H1 (cell line): Measurements from ENCODE around the gene ABCA2. TPM values are rescaled to one million over a fixed set of nuclear protein-coding genes. Genes with fewer than 3 reads are reported as not detected.

Source experiments
- CTCF ChIA-PET: fragments of 300-600 bp; sonication (Branson Sonifier 250); formaldehyde crosslinking; loops from one replicate; lab custom pipeline; 2021; ENCODE audit not compliant: partially characterized antibody; lab: Charles Lee
- POLR2A ChIA-PET: fragments of 300-600 bp; sonication (Branson Sonifier 250); formaldehyde crosslinking; loops from one replicate; lab custom pipeline; 2021; ENCODE audit warnings: inconsistent platforms; ENCODE audit not compliant: partially characterized antibody; lab: Charles Lee
- DNase-seq, 2 experiments: peaks; one replicate each; pipeline versions ENCODE4 v3.0.0 to v3.0.0-alpha.2; 2010 to 2022; ENCODE audit warnings: low spot score in 2 of 2, low read depth in 1 of 2, mixed read lengths in 1 of 2
- FAIRE-seq: peaks from 2 replicates; lab custom pipeline; 2011; peaks lifted over from hg19 to GRCh38; lab: Jason Lieb, UNC
- H2AFZ ChIP-seq: 2 replicates; pipeline ENCODE4 v1.8.1; 2012; ENCODE audit warnings: low read length, inconsistent platforms
- H2AK5ac ChIP-seq: 2 replicates; pipeline ENCODE4 v1.6.1; 2013; ENCODE audit warnings: low read depth, low read length
- H2BK120ac ChIP-seq: replicated peaks from 2 replicates; pipeline ENCODE3; 2013; ENCODE audit warnings: low read depth, low read length, inconsistent platforms
- H2BK12ac ChIP-seq: 2 replicates; pipeline ENCODE4 v1.6.1; 2013; ENCODE audit warnings: low read depth, low read length
- H2BK15ac ChIP-seq: 2 replicates; pipeline ENCODE4 v1.6.1; 2013; ENCODE audit warnings: low read length
- H2BK20ac ChIP-seq: 2 replicates; pipeline ENCODE4 v1.6.1; 2013; ENCODE audit warnings: low read length
- H2BK5ac ChIP-seq: 2 replicates; pipeline ENCODE4 v1.6.1; 2013; ENCODE audit warnings: low read depth, low read length
- H3K14ac ChIP-seq: 2 replicates; pipeline ENCODE4 v1.6.1; 2013; ENCODE audit warnings: inconsistent platforms; ENCODE audit not compliant: insufficient read length
- H3K18ac ChIP-seq: 2 replicates; pipeline ENCODE4 v1.6.1; 2013; ENCODE audit warnings: low read length; ENCODE audit errors: extremely low read depth
- H3K23ac ChIP-seq: 2 replicates; pipeline ENCODE4 v1.6.1; 2013; ENCODE audit warnings: inconsistent platforms; ENCODE audit not compliant: insufficient read length
- H3K23me2 ChIP-seq: 2 replicates; pipeline ENCODE4 v1.6.1; 2013; ENCODE audit warnings: low read depth, low read length
- H3K27ac ChIP-seq: 2 replicates; pipeline ENCODE4 v1.6.1; 2011; ENCODE audit warnings: low read depth, low read length, inconsistent platforms
- H3K27me3 ChIP-seq, 4 experiments: replicated peaks in 1 of 4; 1 replicate in 1 of 4; 2 replicates in 3 of 4; pipeline versions ENCODE4 v1.6.1 to v1.8.1; 2011 to 2013; ENCODE audit warnings: low read length in 3 of 4, mild to moderate bottlenecking in 3 of 4, inconsistent platforms in 2 of 4, mixed read lengths in 2 of 4, moderate library complexity in 1 of 4; ENCODE audit not compliant: control insufficient read depth in 3 of 4, insufficient read depth in 3 of 4; ENCODE audit errors: extremely low read depth in 1 of 4
- H3K36me3 ChIP-seq, 4 experiments: 2 replicates each; pipeline versions ENCODE4 v1.6.1 to v1.8.1; 2011 to 2013; ENCODE audit warnings: mild to moderate bottlenecking in 4 of 4, low read length in 3 of 4, moderate library complexity in 2 of 4, control low read depth in 1 of 4, inconsistent platforms in 1 of 4; ENCODE audit not compliant: insufficient read depth in 4 of 4, control insufficient read depth in 2 of 4
- H3K4ac ChIP-seq: replicated peaks from 2 replicates; pipeline ENCODE3; 2013; ENCODE audit warnings: low read length, low read depth, mixed read lengths, inconsistent platforms; ENCODE audit not compliant: insufficient read length
- H3K4me1 ChIP-seq, 4 experiments: replicated peaks in 1 of 4; 1 replicate in 1 of 4; 2 replicates in 3 of 4; pipeline versions ENCODE4 v1.6.1 to v1.8.1; 2011 to 2013; ENCODE audit warnings: low read length in 3 of 4, inconsistent platforms in 2 of 4, mixed read lengths in 1 of 4; ENCODE audit not compliant: insufficient read depth in 4 of 4, control insufficient read depth in 3 of 4
- H3K4me2 ChIP-seq, 2 experiments: 2 replicates each; pipeline versions ENCODE4 v1.6.1 to v1.8.1; 2011 to 2013; ENCODE audit warnings: low read depth in 2 of 2, low read length in 2 of 2, control low read depth in 1 of 2, inconsistent platforms in 1 of 2, mild to moderate bottlenecking in 1 of 2; ENCODE audit not compliant: insufficient read depth in 1 of 2
- H3K4me3 ChIP-seq, 4 experiments: fragments of 200-600, 300-600 bp in 1 of 4; sonication (generic), shearing (Covaris generic), sonication (Bioruptor Twin) in 1 of 4; 2 replicates each; pipeline versions ENCODE4 v1.5.1 to v1.8.1; 2011 to 2016; ENCODE audit warnings: low read length in 4 of 4, low read depth in 3 of 4, control low read depth in 2 of 4, inconsistent platforms in 2 of 4, mild to moderate bottlenecking in 2 of 4, mixed read lengths in 1 of 4, moderate library complexity in 1 of 4; ENCODE audit not compliant: insufficient read depth in 2 of 4; ENCODE audit errors: extremely low read depth in 1 of 4
- H3K56ac ChIP-seq: replicated peaks from 2 replicates; pipeline ENCODE3; 2013; ENCODE audit warnings: low read depth, mild to moderate bottlenecking, mixed read lengths, low read length, inconsistent platforms; ENCODE audit not compliant: insufficient read length
- H3K79me1 ChIP-seq: 2 replicates; pipeline ENCODE4 v1.6.1; 2013; ENCODE audit warnings: low read depth, low read length, control low read depth
- H3K79me2 ChIP-seq, 2 experiments: 2 replicates each; pipeline versions ENCODE4 v1.6.1 to v1.8.1; 2012 to 2013; ENCODE audit warnings: low read length in 2 of 2, mild to moderate bottlenecking in 2 of 2, inconsistent platforms in 1 of 2; ENCODE audit not compliant: insufficient read depth in 2 of 2, control insufficient read depth in 1 of 2
- H3K9ac ChIP-seq, 4 experiments: replicated peaks in 1 of 4; 1 replicate in 1 of 4; 2 replicates in 3 of 4; pipeline versions ENCODE4 v1.6.1 to v1.8.1; 2011 to 2013; ENCODE audit warnings: low read depth in 3 of 4, low read length in 3 of 4, control low read depth in 2 of 4, mild to moderate bottlenecking in 2 of 4, moderate library complexity in 2 of 4, inconsistent platforms in 1 of 4; ENCODE audit errors: extremely low read depth in 1 of 4
- H3K9me3 ChIP-seq, 2 experiments: 2 replicates each; pipeline versions ENCODE4 v1.6.1 to v1.8.1; 2012 to 2013; ENCODE audit warnings: mild to moderate bottlenecking in 2 of 2, moderate library complexity in 2 of 2, control low read depth in 1 of 2, inconsistent platforms in 1 of 2, low read depth in 1 of 2, low read length in 1 of 2, mixed read lengths in 1 of 2; ENCODE audit not compliant: insufficient read depth in 2 of 2
- H4K20me1 ChIP-seq, 2 experiments: replicated peaks in 1 of 2; 2 replicates each; pipeline versions ENCODE3 to v1.8.1; 2011 to 2013; ENCODE audit warnings: inconsistent platforms in 2 of 2, low read length in 2 of 2, mild to moderate bottlenecking in 1 of 2; ENCODE audit not compliant: insufficient read depth in 2 of 2, control insufficient read depth in 1 of 2
- H4K5ac ChIP-seq: 2 replicates; pipeline ENCODE4 v1.6.1; 2013; ENCODE audit warnings: low read length, low read depth, mixed read lengths, inconsistent platforms; ENCODE audit not compliant: insufficient read length
- H4K8ac ChIP-seq: 2 replicates; pipeline ENCODE4 v1.8.0; 2013; ENCODE audit warnings: mild to moderate bottlenecking, moderate library complexity, low read length, inconsistent platforms; ENCODE audit not compliant: insufficient read depth; ENCODE audit errors: extremely low read depth
- H4K91ac ChIP-seq: replicated peaks from 2 replicates; pipeline ENCODE3; 2013; ENCODE audit warnings: low read length, mixed read lengths, inconsistent platforms; ENCODE audit not compliant: insufficient read length
- CHD2 ChIP-seq: IDR thresholded peaks from 2 replicates; pipeline ENCODE4 v1.6.1; 2012; ENCODE audit warnings: low read length, improper control_type of control experiment
- EZH2 ChIP-seq: fragments of 200-600 bp; sonication (generic); IDR thresholded peaks from 2 replicates; pipeline ENCODE4 v1.7.1; 2012; ENCODE audit warnings: low read depth, mild to moderate bottlenecking, moderate library complexity, low read length, inconsistent platforms; ENCODE audit not compliant: severe bottlenecking
- RNF2 ChIP-seq: fragments of 200-900, 300-1000 bp; sonication (generic); IDR thresholded peaks from 2 replicates; pipeline ENCODE4 v1.7.1; 2016; ENCODE audit warnings: borderline replicate concordance, low read depth, mild to moderate bottlenecking, antibody characterized with exemption, low read length; ENCODE audit not compliant: poor library complexity, severe bottlenecking; ENCODE audit errors: missing control alignments
- WGBS, 2 experiments: shearing (Covaris generic) in 1 of 2; methylation state at CpG; one replicate each; pipeline versions ENCODE4 v1.1.6 to v1.1.7; 2013 to 2015; ENCODE audit warnings: low lambda C conversion rate in 2 of 2, mixed read lengths in 2 of 2, inconsistent platforms in 1 of 2, low coverage in 1 of 2, missing lambda C conversion rate in 1 of 2; ENCODE audit not compliant: insufficient replicate concordance in 2 of 2, insufficient coverage in 1 of 2, insufficient read length in 1 of 2; ENCODE audit errors: extremely low coverage in 1 of 2, missing lambda C conversion rate in 1 of 2; 5-methylcytosine and 5-hydroxymethylcytosine counted together
- polyA plus RNA-seq, 7 experiments: library from polyadenylated mRNA; depleted of rRNA in 3 of 7; stranded (reverse) in 5 of 7; unstranded in 2 of 7; fragments of >200 nt in 5 of 7; fragments of 200-250 nt in 2 of 7; gene quantifications; 1 replicate in 5 of 7; 2 replicates in 1 of 7; 4 replicates in 1 of 7; pipeline versions ENCODE4 v1.2.1 to v1.2.3, GENCODE V29; 2011 to 2013; ENCODE audit warnings: missing spikeins in 2 of 7, mixed read lengths in 2 of 7
- total RNA-seq: library from RNA; stranded (reverse); fragmentation: NEBNext Ultra II Directional; extraction: Animal tissue kit (Norgen Biotek cat#: 25700); gene quantifications from 2 replicates; pipeline ENCODE4 v1.2.1, GENCODE V29; 2021

The ABCA2 gene
- total and polyA plus RNA-seq, 2 of the 8 experiments (the other 6 are each of a cell fraction or from before 2014, with no cell fraction given) = 12.5 to 14.3 TPM

GRCh38 chr9:137030006-137030405, 2.0 kb upstream of the ABCA2 start:
- no peak overlapping the region for H3K9ac ChIP-seq
- no peak overlapping the region for H4K91ac ChIP-seq
- CTCF ChIA-PET = interaction anchor here (0.6 to 8.5 kb wide), 73 partner anchors 8 to 1039 kb away, joined by 3 to 110 read pairs (median 6); partner anchors contain the start of genes AJM1, C8G, CLIC3 and GRIN1
- H3K14ac ChIP-seq = no peak overlapping the region
- H2BK20ac ChIP-seq = no peak overlapping the region
- H3K56ac ChIP-seq = no peak overlapping the region
- no peaks in the 10 kb centered on the region for H3K36me3 ChIP-seq
- H3K23ac ChIP-seq = no peak overlapping the region
- no peak overlapping the region for H3K4me2 ChIP-seq
- no peak overlapping the region for H2BK15ac ChIP-seq
- H2AK5ac ChIP-seq = no peak overlapping the region
- WGBS, 2 experiments = 83% methylated on average over 15 of the region's 15 CpGs; no CpG with 5 or more reads in 1 of the 2 experiments
- H4K20me1 ChIP-seq = no peaks in the 10 kb centered on the region
- peaks cover 1 to 27% (median 15%) of the 10 kb centered on the region in 4 experiments; a peak in 6 of 7 replicates for H3K27me3 ChIP-seq
- POLR2A ChIA-PET = interaction anchor here (1.0 to 1.9 kb wide), 5 partner anchors 14 to 212 kb away, joined by 3 to 6 read pairs (median 4); no protein-coding TSS in a partner anchor
- no peaks in the 10 kb centered on the region for H3K9me3 ChIP-seq
- H4K8ac ChIP-seq = no peak overlapping the region
- no peak overlapping the region for H3K18ac ChIP-seq
- DNase-seq (no peak), FAIRE-seq (no peak)
- H3K4me3 ChIP-seq = no peak overlapping the region
- H2BK5ac ChIP-seq = no peak overlapping the region
- no peak overlapping the region for H4K5ac ChIP-seq
- H3K79me2 ChIP-seq = no peaks in the 10 kb centered on the region
- H2BK120ac ChIP-seq = no peak overlapping the region
- H3K4ac ChIP-seq = no peak overlapping the region
- H3K4me1 ChIP-seq = peaks cover 0 to 11% (median 2%) of the 10 kb centered on the region in 4 experiments; a peak in 5 of 7 replicates
- peaks cover 4% of the 10 kb centered on the region; the same call in 1 of the 2 replicates for H3K23me2 ChIP-seq
- H3K27ac ChIP-seq = no peak overlapping the region
- H2BK12ac ChIP-seq = no peak overlapping the region
- TF ChIP-seq EZH2 (peak; percentile 4), RNF2 (no peak), CHD2 (no peak)
- TF ChIP-seq, all 59 proteins: peak for 1
- H3K79me1 ChIP-seq = no peaks in the 10 kb centered on the region
- no peak overlapping the region for H2AFZ ChIP-seq
